ENCODE measurements around the gene COL25A1.

Gene COL25A1

DNA sequence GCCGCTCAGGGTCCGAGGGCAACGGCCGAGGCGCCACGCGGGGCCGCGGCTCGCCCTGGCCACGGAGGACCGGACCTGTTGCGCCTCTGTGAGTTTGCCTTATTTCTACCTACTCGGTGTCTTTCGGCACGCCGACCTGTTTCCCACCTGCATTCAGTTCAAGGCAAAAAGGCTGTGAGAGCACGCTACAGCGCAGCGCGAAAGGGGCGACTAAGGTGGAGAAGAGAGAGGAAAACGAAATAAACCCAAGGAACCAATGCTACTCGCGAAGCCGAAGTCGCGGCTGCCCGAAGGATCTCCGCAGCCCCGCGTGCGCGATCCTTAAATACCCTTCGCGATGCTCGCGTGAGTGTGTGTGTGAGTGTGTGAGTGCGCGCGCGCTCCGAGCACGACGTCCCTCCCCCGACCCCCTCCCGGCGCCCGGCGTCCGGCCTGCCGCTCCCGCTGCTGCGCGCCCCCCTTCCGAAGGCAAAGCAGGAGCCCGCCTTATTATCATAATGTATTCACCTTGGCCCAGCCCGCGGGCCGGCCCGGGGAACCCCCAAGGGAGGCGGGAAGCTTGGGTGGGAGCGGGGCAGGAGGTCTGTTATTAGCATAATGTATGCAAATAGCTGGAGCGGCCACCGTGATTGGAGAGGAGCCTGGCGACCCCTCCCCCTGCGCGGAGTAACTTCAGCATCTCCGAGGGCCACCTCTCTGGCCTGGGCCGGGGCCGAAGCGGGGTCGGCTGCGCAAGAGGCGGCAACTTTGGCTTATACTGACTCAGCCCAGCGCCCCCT is at the start of gene COL25A1:
Gene COL25A1 (minus strand): TSS at position 298 of the 779 bp plus-strand sequence.
- DNase-seq: peak in 1 of 2 donors; percentile 7

- no peak for DNase-seq
These were observed 47.7 kb upstream of the COL25A1 start for GRCh38 chr4:109350121-109350520.

GRCh38 chr4:109334129-109335105 is 32.0 kb upstream of the COL25A1 start:
- no peak for DNase-seq

DNA sequence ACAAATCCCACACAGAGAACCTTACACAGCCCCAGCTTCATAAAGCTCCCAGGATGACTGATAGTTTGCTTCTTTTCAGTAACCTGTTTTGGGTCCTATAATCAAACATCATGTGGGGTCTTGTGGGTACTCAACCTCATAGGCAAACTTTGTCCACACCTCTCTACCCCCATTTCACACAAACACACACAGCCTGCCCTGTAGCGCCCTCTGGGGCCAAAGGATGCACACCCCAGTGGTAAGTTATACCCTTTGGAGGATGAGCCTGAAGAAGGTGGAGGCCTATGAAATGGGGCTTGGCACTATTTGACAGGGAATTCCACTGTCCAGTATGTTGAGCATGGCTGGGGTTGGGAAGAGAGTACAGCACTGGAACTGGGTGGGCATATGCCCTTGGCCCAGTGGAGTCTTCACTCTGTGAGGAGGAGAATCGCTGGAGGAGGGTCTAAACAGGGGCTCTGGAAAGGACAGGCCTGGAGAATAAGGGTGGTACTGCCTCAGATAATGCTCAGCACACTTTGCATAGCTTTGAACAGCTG is 30.5 kb upstream of the COL25A1 start:
- peak; percentile 1 to 9 for DNase-seq

DNA sequence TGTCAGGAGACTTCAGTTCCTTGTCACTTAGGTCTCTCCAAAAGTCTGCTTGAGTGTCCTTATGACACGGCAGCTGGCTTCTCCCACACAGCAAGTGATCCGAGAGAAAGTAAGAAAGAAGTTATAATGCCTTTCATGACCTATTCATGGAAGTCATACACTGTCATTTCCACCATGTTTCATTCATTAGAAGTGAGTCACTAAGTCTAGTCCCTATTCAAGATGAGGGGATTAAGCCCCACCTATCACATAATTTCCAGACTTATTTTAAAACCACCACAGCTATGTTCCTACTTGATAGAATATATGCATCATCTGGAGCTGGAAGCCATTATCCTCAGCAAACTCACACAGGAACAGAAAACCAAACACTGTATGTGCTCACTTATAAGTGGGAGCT is 25.2 kb upstream of the COL25A1 start:
- no peak for DNase-seq

DNA sequence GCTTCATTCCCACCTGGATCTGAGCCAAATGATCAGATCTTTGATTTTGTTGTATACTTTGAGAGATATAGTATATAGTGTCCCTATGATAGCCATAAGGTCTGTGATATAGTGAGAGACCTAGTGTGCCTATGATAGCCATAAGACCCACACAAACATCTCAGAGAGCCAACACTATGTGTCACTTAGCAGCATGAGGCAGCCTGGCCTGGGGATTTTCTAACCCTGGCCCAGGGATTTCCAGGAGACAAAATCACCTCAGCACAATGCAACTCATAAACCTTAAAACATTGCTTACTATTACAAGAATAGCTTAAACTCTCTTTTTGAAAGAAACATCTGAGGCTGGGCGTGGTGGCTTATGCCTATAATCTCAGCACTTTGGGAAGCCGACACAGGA is 23.2 kb upstream of the COL25A1 start:
- no peak for DNase-seq

- no peak for DNase-seq
These were observed 20.9 kb upstream of the COL25A1 start for GRCh38 chr4:109323348-109323747.

GRCh38 chr4:109321232-109321631 is 18.8 kb upstream of the COL25A1 start:
- DNase-seq: no peak

DNA sequence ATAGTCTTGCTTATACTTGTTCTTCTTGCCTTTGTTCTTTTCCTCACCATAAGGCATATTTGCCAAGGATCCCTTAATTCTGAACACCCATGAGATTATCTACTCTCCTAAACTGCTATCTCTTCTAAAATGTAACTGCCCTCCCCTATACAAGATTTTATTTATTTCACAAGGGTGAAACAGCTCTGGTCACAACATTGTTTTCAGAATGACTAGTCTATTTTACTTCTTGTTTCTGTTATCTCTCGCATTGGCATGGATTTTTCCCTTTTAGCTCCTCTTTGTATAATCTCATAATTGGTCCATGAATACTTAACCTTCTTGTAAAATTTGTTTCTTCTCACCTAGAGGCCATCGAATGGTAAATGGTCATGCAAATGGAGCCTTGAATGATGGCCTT is 17.2 kb upstream of the COL25A1 start:
- DNase-seq: no peak

GRCh38 chr4:109319156-109319555 is 16.7 kb upstream of the COL25A1 start:
- no peak for DNase-seq

GRCh38 chr4:109315818-109316217 is 13.4 kb upstream of the COL25A1 start:
- no peak for DNase-seq

DNA sequence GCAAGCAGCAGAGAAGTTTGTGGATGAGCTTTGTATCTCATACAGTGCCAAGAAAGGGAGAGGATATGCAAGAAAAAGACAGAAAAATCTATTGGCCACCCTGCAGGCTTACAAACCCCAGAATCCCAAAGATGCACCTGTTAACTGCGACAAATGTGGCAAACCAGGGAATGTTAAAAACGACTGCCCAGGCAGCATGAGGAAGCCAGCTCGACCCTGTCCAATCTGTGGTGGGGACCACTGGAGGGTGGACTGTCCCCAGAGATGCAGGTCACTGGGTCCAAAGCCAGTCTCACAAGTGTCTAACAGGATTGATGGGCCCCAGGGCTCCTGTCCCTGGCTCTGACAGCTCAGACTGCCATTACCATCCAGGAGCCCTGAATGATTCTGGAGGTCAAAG is 12.9 kb upstream of the COL25A1 start:
- no peak for DNase-seq

DNA sequence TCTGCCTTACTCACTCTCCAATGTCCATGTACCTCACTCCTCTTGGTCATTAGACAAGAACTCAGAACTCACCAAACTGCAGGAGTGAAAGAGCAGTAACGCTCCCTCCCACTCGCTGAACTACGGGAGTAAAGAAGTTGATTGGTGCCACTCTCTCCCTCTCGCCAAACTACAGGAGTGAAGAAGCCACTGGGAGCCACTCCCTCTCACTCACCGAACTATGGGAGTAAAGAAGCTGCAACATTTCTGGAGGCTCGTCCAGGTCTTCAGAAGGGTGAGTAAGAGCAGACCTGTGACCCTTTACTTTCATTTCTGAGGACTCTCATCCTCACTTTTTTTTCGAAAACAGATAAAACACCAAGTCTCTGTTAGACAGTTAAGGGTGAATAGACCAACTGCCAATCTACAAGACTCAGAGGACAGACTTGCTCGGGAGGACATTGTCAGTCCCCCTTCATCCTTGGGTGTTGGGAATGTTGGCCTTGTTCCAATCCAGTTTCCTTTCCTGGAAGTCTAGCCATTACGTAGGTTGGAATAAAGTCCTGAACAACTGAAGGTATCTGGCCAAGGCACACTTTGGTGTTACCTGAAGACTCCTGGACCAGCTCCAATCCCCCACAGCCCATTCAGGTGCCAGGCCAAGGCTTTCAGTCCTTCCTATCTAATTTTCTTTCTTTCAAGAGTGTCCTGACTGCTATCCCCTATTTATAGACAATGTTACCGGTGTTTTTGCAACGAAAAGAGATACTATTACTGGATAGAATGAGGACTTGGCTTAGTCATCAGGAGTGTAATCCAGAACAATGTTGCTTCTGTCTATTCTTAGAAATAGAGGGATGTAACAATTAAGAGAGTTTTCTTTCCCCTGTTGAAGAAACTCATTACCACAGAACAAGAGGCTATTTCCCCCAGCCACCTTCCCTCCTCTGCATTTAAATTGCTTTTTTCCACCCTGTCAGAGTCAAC is 11.0 kb upstream of the COL25A1 start:
- no peak for DNase-seq

- DNase-seq: no peak
These were observed 660 bp upstream of the COL25A1 start for GRCh38 chr4:109303140-109303496.

GRCh38 chr4:109301651-109302360 is 652 bp downstream of the COL25A1 start:
- DNase-seq: no peak

DNA sequence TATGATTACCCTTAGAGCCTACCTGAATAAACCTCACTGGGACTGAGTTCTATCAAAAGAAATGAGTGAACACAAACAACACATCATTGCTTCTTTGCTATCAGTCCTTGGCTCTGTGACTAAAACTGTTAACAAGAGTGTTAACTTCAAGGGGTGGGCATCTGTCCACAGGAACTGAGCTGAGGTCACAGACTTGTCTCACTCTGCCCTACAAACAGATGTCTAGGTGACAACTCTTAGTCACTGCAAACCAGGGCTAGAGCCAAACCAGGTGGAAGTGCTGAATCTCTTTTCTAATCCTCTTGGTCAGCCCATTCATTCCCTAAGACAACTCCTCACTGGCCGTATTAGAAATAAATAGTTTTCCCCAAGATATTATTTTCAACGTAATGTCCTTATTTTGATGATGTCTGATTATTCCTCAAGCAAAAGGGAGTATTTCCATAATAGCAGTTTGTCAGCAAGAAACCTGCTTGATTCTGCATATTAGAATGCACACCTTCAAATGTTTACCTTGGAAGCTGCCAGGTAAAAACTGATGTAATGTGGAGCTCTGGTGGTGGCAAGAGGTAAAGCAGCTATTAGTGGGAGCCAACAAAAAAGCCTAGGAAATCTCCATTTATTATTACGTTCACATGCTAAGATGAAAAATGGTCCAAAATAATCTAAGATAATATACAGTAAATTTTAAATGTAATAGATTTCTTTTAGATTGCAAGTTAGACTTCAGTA is 4.0 kb downstream of the COL25A1 start:
- DNase-seq: no peak

DNA sequence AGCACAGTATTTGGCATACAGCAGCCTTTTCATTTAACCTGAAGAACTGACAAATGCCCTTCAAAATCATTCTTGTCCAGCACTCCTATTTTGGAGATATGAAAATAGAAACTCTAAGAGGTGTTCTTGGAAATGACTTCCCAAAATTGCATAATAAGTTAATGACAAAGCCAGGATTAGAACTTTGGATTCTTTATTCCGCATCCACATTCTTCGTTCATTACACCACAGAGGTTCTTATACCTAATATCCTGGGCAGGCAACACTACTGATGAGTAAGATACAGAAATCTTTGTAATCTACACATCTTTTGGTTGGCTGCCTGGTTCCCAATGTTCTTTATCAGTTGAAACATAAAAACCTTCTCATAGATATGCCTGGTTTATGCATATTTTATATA is 5.9 kb downstream of the COL25A1 start:
- DNase-seq: no peak

DNA sequence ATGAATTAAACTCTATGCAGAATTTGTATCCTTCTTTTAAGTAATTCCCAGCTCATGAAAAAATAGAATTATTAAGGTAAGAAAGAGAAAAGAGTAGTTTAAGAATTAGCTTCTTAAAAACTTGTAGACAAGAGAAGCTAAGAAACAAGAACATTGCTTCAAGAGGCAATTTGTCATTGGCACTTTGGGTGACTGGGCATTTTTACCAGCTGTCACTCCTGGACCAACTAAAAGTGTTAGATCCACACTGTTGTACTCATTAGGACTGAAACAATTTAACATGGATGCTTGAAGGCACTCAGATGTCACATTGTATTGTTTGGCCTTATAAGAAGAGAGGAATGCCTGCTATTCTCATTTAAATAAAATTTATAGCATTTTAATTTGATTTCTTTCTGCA is 7.4 kb downstream of the COL25A1 start:
- no peak for DNase-seq

- no peak for DNase-seq
These were observed 7.9 kb downstream of the COL25A1 start for GRCh38 chr4:109294468-109295020.

DNA sequence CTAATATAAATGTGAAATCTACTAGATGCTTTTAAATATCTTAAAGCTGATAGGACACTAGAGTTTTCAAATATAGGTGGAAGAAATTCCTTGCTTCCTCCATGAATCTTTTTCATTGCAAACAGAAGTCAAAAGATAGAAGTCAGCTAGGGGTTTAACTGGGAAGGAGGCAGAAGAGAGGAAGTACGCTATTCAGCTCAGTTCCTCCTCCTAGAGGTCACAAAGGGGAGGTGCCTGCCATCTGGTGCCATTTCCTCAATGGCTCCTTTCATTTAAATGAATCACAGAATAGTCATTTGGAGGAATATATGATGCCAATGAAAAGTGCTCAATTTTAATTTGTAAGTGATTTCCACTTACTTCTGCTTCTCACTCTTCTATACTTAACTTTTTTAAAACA is 8.5 kb downstream of the COL25A1 start:
- DNase-seq: no peak
